ENCODE results near the gene HIVEP1. TPM values are rescaled to one million over a fixed set of nuclear protein-coding genes. Genes with fewer than 3 reads are reported as not detected.

The HIVEP1 gene
- total RNA-seq, 1 donor, result 20.3 TPM

DNA sequence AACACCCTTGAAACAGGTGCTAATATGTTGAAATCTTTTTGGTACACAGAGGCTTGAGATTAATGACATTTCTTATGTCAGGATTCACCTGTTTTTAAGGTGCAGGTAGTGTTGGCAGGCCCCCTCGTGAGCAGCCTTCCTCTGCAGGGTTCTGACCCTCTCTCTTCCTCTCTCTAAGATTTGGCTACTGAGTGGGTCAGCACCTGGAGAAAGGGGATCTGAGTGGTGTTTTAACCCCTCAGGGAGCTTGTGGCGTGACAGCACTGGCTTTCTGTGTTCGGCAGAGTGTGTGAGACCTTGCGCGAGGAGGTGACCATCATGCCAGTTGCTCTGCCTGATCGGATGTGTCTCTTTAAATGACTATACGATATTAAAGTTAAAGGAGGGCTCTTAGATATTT lies 37.1 kb downstream of the HIVEP1 start:
- DNase-seq (ENCODE audit: low read depth), result no peak
- no peak overlapping the region for H3K4me3 ChIP-seq (ENCODE audit: low read depth, low read length)
- TF ChIP-seq, protein P1, sequence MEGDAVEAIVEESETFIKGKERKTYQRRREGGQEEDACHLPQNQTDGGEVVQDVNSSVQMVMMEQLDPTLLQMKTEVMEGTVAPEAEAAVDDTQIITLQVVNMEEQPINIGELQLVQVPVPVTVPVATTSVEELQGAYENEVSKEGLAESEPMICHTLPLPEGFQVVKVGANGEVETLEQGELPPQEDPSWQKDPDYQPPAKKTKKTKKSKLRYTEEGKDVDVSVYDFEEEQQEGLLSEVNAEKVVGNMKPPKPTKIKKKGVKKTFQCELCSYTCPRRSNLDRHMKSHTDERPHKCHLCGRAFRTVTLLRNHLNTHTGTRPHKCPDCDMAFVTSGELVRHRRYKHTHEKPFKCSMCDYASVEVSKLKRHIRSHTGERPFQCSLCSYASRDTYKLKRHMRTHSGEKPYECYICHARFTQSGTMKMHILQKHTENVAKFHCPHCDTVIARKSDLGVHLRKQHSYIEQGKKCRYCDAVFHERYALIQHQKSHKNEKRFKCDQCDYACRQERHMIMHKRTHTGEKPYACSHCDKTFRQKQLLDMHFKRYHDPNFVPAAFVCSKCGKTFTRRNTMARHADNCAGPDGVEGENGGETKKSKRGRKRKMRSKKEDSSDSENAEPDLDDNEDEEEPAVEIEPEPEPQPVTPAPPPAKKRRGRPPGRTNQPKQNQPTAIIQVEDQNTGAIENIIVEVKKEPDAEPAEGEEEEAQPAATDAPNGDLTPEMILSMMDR (IDR thresholded peaks at IDR 0.05; ENCODE audit: insufficient read depth, low read depth, low read length), result no peak

DNA sequence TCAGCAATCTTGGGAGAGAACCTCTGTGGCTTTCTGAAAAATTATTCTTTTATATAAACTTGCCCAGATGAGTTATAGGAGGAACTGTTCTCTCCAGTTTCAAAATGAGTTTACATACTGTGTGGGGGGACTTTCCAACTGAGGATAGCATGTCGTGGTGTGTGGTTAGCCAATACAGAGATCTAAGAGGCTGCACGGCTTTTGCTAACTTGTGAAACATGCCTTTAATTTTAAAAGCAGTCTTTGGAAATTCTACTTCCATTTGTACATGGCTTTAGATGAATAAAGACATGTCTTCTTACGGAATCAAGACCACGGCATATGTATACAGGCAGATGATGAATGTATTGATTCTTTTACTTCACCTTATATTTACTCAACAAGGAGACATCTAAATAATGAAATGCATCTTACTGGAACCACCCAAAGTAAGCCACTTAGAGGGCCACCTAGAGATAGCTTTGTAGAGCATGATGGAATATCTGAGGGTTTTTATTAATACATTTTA lies 39.8 kb downstream of the HIVEP1 start:
- H3K4me3 ChIP-seq (ENCODE audit: low read depth, low read length), result no peak overlapping the region
- TF ChIP-seq, protein P1 (IDR thresholded peaks at IDR 0.05; ENCODE audit: insufficient read depth, low read depth, low read length), result no peak
- peak; percentile 51 for DNase-seq (ENCODE audit: low read depth)

DNA sequence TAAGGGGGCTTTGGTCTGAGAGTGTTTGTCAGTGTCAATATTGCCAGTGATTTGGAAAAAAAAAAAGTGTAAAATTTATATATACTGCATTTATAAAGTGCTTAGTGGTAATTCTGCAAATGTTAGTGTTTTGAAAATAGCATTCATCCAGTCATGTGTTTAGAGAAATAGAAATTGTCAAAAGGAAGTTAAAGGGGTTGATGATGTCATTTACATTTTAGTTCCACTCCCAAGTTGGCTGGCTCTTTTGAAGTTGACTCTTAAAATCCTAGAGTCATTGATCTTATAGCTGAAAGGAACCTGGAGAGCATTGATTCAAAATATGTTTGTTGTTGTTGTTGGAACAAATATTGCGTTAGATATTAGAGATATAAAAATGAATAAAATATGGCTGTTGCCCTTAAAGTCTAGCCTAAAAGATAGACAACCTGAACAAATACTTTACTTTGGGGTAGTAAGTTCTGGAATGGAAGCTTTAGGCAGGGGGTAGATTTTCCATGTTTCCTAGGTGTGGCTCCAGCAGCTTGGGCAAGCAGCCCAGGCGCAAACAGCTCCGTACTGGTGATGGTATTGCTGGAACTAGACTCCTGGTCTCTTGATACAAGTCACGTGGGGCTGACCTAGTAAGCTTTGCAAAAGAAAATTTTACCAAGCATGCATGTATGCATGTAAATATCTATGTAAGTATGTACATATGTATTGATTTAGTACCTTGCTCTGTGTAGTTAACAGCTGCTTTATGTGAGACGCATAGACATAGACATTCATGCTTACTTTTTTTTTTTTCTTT lies 46.3 kb downstream of the HIVEP1 start:
- H3K4me3 ChIP-seq (ENCODE audit: low read depth, low read length), result no peak overlapping the region
- TF ChIP-seq, protein P1 (IDR thresholded peaks at IDR 0.05; ENCODE audit: insufficient read depth, low read depth, low read length), result no peak
- DNase-seq (ENCODE audit: low read depth), result no peak

DNA sequence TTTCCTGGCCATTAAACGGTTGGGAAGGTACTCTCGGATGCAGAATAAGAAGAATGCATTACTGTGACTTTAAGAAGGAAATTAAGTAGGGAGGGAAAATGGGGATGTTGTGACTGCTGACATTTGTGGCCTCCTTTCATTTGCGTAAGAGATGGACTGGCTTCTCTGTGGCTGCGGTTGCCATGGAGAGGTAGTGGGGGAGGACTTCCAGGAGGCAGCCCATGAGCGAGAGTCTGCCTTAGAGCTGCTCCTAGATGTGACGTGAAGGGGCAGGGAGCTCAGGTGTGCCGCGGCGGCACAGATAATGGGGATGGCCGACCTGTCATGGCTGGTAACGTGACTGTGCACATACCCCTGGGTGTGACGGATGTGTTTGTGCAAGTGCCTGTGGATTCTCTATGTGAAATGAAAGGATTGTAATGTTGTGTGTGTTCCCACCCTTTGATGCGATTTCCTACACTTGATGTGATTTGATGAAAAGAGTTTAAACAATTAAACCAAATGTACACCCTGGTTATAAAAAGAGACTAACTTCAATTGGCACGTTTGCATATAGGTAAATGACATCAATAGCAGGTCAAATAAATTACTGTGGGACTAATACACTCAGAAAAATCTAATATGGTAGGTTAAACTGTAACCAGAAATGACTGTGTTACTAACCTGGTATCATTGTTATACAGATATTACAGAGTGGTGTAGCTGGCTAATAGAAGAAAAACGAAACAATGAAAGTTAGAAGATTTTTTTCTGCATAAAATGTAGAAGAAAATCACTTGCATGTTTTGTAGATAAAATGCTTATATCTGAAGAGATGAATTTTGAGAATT lies 48.9 kb downstream of the HIVEP1 start:
- DNase-seq (ENCODE audit: low read depth), result peak; percentile 76
- TF ChIP-seq, protein P1 (IDR thresholded peaks at IDR 0.05; ENCODE audit: insufficient read depth, low read depth, low read length), result no peak
- peak overlapping the region; percentile 10 for H3K4me3 ChIP-seq (ENCODE audit: low read depth, low read length)

DNA sequence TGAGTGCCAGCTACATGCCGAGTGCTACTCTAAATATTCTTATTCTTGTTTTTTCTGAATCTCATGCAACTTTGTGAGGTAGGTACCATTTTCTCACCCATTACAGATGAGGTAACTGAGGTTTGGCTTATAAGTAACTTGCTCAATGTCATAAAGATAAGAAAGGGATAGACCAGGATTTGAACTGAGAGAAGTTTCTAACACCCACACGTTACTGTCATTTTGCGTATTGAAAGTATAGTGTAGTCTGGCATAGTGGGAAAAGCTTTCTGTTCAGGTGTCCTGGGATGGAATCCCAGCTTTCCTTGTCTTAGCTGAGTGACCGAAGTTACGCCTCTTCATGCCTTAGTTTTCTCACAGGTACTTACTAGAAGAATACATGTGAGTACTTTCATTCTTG lies 50.5 kb downstream of the HIVEP1 start:
- TF ChIP-seq, protein P1 (IDR thresholded peaks at IDR 0.05; ENCODE audit: insufficient read depth, low read depth, low read length), result no peak
- no peak for DNase-seq (ENCODE audit: low read depth)
- H3K4me3 ChIP-seq (ENCODE audit: low read depth, low read length), result no peak overlapping the region

DNA sequence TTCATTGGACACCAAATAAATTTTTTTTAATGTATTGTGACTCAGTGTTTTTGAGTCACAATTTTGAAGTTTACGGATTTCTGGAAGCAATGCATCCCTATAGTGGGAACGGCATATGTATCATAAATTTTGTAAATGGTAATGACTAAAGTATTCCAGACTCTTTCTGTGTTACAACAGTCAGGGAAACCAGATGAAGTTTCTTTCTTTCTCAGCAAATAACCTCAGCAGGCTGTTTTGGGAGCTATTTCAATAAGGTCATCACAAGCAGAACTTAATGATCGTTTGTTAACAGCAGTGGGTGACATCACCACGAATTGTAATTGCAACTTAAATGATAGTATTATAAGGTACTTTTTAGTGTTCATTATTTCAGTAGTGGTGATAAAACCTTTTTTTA lies 52.0 kb downstream of the HIVEP1 start:
- TF ChIP-seq, protein P1 (IDR thresholded peaks at IDR 0.05; ENCODE audit: insufficient read depth, low read depth, low read length), result no peak
- peak; percentile 71 for DNase-seq (ENCODE audit: low read depth)
- H3K4me3 ChIP-seq (ENCODE audit: low read depth, low read length), result no peak overlapping the region
